Measurements from ENCODE around the gene LRRC58.

LRRC58 gene

GRCh38 chr3:120274739-120275167, 74.4 kb downstream of the LRRC58 start:
- no peak for DNase-seq

Data from activated T-cell treated with anti-CD3 and anti-CD28 coated beads, Interleukin-2, amount 50 U/mL, for 1 hour (primary cell).